Neural progenitor cell (in vitro differentiated cells): Measurements from ENCODE around the gene AVP. TPM values are rescaled to one million over a fixed set of nuclear protein-coding genes. Genes with fewer than 3 reads are reported as not detected.
"Not testable (repeated sequence)": the region's sequence is repeated elsewhere in the genome, so short reads cannot be mapped to it uniquely, and the experiment has no call there.

Experiments used
- DNase-seq: peaks from one replicate; pipeline ENCODE4 v3.0.0-alpha.2; 2016; ENCODE audit warnings: low spot score
- H2AFZ ChIP-seq: fragments of 200-600 bp; sonication (generic); replicated peaks from 2 replicates; pipeline ENCODE4 v1.6.1; 2016; ENCODE audit warnings: antibody characterized with exemption
- H3F3A ChIP-seq: fragments of 200-600 bp; sonication (generic); 2 replicates; pipeline ENCODE4 v1.6.1; 2016; ENCODE audit warnings: antibody characterized with exemption, low read depth
- H3K27ac ChIP-seq: fragments of 200-600 bp; sonication (generic); 2 replicates; pipeline ENCODE4 v1.5.1; 2016; ENCODE audit warnings: mild to moderate bottlenecking
- H3K27me3 ChIP-seq: fragments of 200-600 bp; sonication (generic); 2 replicates; pipeline ENCODE4 v1.6.1; 2016; ENCODE audit warnings: mild to moderate bottlenecking, moderate library complexity
- H3K36me3 ChIP-seq: fragments of 200-600 bp; sonication (generic); 2 replicates; pipeline ENCODE4 v1.5.1; 2016
- H3K4me1 ChIP-seq: fragments of 200-600 bp; sonication (generic); 2 replicates; pipeline ENCODE4 v1.6.1; 2016; ENCODE audit warnings: mixed run types
- H3K4me2 ChIP-seq: fragments of 200-600 bp; sonication (generic); 2 replicates; pipeline ENCODE4 v1.6.1; 2016
- H3K4me3 ChIP-seq: fragments of 200-600 bp; sonication (generic); 2 replicates; pipeline ENCODE4 v1.5.1; 2016
- H3K79me2 ChIP-seq: fragments of 200-600 bp; sonication (generic); 2 replicates; pipeline ENCODE4 v1.6.1; 2016; ENCODE audit warnings: low read depth
- H3K9ac ChIP-seq: fragments of 200-600 bp; sonication (generic); 2 replicates; pipeline ENCODE4 v1.6.1; 2016
- H3K9me3 ChIP-seq: fragments of 200-600 bp; sonication (generic); 2 replicates; pipeline ENCODE4 v1.5.1; 2016; ENCODE audit warnings: low read depth
- H4K20me1 ChIP-seq: fragments of 200-600 bp; sonication (generic); 2 replicates; pipeline ENCODE4 v1.6.1; 2016; ENCODE audit warnings: low read depth
- H3K27ac Mint-ChIP-seq: 3 replicates; pipeline ENCODE4 v1.8.0; 2021; ENCODE audit warnings: mixed read lengths
- H3K27me3 Mint-ChIP-seq: 2 replicates; pipeline ENCODE4 v1.8.0; 2022; ENCODE audit warnings: low read depth, mild to moderate bottlenecking, inconsistent platforms, moderate library complexity, mixed read lengths; ENCODE audit not compliant: insufficient read depth
- H3K36me3 Mint-ChIP-seq: 3 replicates; pipeline ENCODE4 v1.8.0; 2021; ENCODE audit warnings: mixed read lengths
- H3K4me1 Mint-ChIP-seq: 3 replicates; pipeline ENCODE4 v1.8.0; 2021; ENCODE audit warnings: mixed read lengths
- H3K4me3 Mint-ChIP-seq: 3 replicates; pipeline ENCODE4 v1.8.0; 2021; ENCODE audit warnings: mild to moderate bottlenecking, moderate library complexity, mixed read lengths
- H3K9me3 Mint-ChIP-seq: 3 replicates; pipeline ENCODE4 v1.8.0; 2020; ENCODE audit warnings: mixed read lengths
- EZH2 ChIP-seq: fragments of 200-600 bp; sonication (generic); IDR thresholded peaks from 2 replicates; pipeline ENCODE4 v1.6.1; 2017; ENCODE audit warnings: antibody characterized with exemption, mild to moderate bottlenecking, moderate library complexity
- EZH2phosphoT487 ChIP-seq: fragments of 200-600 bp; sonication (generic); IDR thresholded peaks from 2 replicates; pipeline ENCODE4 v1.6.1; 2017; ENCODE audit warnings: antibody characterized with exemption
- total RNA-seq: library from RNA; depleted of rRNA; stranded (reverse); fragments of >200 nt; gene quantifications from 2 replicates; pipeline ENCODE4 v1.2.3, GENCODE V29; 2015; ENCODE audit warnings: low replicate concordance
- TF ChIP-seq, protein P1 (sequence below): fragments of 200-600 bp; sonication (generic); IDR thresholded peaks from 2 replicates; pipeline ENCODE4 v1.5.1; 2017; ENCODE audit warnings: antibody characterized with exemption, mild to moderate bottlenecking

Gene AVP
- total RNA-seq, 1 donor from 2014 or later = not detected

- not testable (repeated sequence) for H3K9me3 Mint-ChIP-seq, H3K9me3 ChIP-seq, H3K27ac ChIP-seq, H3K27me3 ChIP-seq, H3F3A ChIP-seq, H3K4me3 ChIP-seq, H3K27ac Mint-ChIP-seq, H3K27me3 Mint-ChIP-seq, H4K20me1 ChIP-seq, H3K36me3 ChIP-seq, H3K4me2 ChIP-seq, H3K9ac ChIP-seq, H3K4me1 ChIP-seq, H3K4me3 Mint-ChIP-seq, H3K79me2 ChIP-seq, H2AFZ ChIP-seq, H3K4me1 Mint-ChIP-seq
- H3K36me3 Mint-ChIP-seq = peaks cover 29% of the 10 kb centered on the region
- peak; percentile 72 for DNase-seq
- TF ChIP-seq, protein P1, sequence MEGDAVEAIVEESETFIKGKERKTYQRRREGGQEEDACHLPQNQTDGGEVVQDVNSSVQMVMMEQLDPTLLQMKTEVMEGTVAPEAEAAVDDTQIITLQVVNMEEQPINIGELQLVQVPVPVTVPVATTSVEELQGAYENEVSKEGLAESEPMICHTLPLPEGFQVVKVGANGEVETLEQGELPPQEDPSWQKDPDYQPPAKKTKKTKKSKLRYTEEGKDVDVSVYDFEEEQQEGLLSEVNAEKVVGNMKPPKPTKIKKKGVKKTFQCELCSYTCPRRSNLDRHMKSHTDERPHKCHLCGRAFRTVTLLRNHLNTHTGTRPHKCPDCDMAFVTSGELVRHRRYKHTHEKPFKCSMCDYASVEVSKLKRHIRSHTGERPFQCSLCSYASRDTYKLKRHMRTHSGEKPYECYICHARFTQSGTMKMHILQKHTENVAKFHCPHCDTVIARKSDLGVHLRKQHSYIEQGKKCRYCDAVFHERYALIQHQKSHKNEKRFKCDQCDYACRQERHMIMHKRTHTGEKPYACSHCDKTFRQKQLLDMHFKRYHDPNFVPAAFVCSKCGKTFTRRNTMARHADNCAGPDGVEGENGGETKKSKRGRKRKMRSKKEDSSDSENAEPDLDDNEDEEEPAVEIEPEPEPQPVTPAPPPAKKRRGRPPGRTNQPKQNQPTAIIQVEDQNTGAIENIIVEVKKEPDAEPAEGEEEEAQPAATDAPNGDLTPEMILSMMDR = peak; percentile 64
Measured at GRCh38 chr20:3117839-3118379, 33.4 kb upstream of the AVP start.

DNA sequence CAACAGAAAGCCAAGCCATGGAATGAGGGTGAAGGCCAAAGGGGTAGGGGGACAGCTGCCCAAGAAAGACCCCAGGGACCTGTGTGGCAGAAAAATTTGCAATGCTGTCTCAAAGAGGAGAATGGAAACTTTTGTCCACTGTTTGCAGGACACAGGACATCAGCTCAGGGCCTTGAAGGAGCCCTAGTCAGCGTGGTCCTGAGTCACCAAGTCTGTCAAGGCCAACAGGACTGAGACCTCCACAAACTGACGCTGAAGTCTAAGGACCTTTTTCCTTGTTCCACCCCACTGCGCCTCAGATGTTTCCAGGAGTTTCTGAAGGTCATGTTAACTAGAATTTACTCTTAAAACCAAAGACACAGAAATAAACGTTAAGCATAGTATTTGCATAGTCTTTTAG lies 31.8 kb upstream of the AVP start:
- H3K9me3 Mint-ChIP-seq = no peaks in the 10 kb centered on the region
- H3K4me3 Mint-ChIP-seq = no peak overlapping the region
- H3K27ac Mint-ChIP-seq = no peak overlapping the region
- H3K79me2 ChIP-seq = no peaks in the 10 kb centered on the region
- H3K27me3 Mint-ChIP-seq = peaks cover 6% of the 10 kb centered on the region
- no peak for TF ChIP-seq EZH2phosphoT487
- no peak overlapping the region for H3K27ac ChIP-seq
- no peaks in the 10 kb centered on the region for H3K4me1 ChIP-seq
- H3K4me1 Mint-ChIP-seq = peaks cover 7% of the 10 kb centered on the region
- DNase-seq = no peak
- H2AFZ ChIP-seq = no peak overlapping the region
- H3K4me2 ChIP-seq = no peak overlapping the region
- H3K36me3 ChIP-seq = no peaks in the 10 kb centered on the region
- H3K4me3 ChIP-seq = no peak overlapping the region
- H3K27me3 ChIP-seq = no peaks in the 10 kb centered on the region
- H3K9me3 ChIP-seq = no peaks in the 10 kb centered on the region
- H3K9ac ChIP-seq = no peak overlapping the region
- peaks cover 18% of the 10 kb centered on the region for H3K36me3 Mint-ChIP-seq
- peaks cover 6% of the 10 kb centered on the region for H4K20me1 ChIP-seq
- H3F3A ChIP-seq = peaks cover 7% of the 10 kb centered on the region

GRCh38 chr20:3115190-3116107 lies 30.9 kb upstream of the AVP start:
- no peaks in the 10 kb centered on the region for H3K9me3 Mint-ChIP-seq
- Histone ChIP-seq H3K9ac (no peak overlapping the region), H3K36me3 (no peaks in the 10 kb centered on the region), H3K27ac (no peak overlapping the region), H3K4me1 (no peaks in the 10 kb centered on the region), H3K4me2 (no peak overlapping the region), H3K9me3 (no peaks in the 10 kb centered on the region), H2AFZ (no peak overlapping the region), H4K20me1 (peaks cover 6% of the 10 kb centered on the region), H3F3A (peaks cover 7% of the 10 kb centered on the region), H3K27me3 (no peaks in the 10 kb centered on the region), H3K4me3 (no peak overlapping the region), H3K79me2 (no peaks in the 10 kb centered on the region)
- H3K27me3 Mint-ChIP-seq = peaks cover 6% of the 10 kb centered on the region
- H3K27ac Mint-ChIP-seq = no peak overlapping the region
- H3K4me1 Mint-ChIP-seq = peaks cover 7% of the 10 kb centered on the region
- TF ChIP-seq EZH2 = no peak
- TF ChIP-seq EZH2phosphoT487 = no peak
- TF ChIP-seq, protein P1 = peak; percentile 69
- peaks cover 11% of the 10 kb centered on the region for H3K36me3 Mint-ChIP-seq
- H3K4me3 Mint-ChIP-seq = no peak overlapping the region
- DNase-seq = peak; percentile 82

- TF ChIP-seq EZH2 = no peak
- TF ChIP-seq, protein P1 = no peak
- TF ChIP-seq EZH2phosphoT487 = no peak
- H3K27ac Mint-ChIP-seq = no peak overlapping the region
- H3K36me3 Mint-ChIP-seq = peaks cover 8% of the 10 kb centered on the region
Measured at GRCh38 chr20:3111995-3112394, 27.5 kb upstream of the AVP start.

More at GRCh38 chr20:3111995-3112394, 27.5 kb upstream of the AVP start:
- Histone ChIP-seq H3K9ac (no peak overlapping the region), H3K27me3 (no peaks in the 10 kb centered on the region), H3K79me2 (no peaks in the 10 kb centered on the region), H3F3A (peaks cover 8% of the 10 kb centered on the region), H3K9me3 (no peaks in the 10 kb centered on the region), H3K4me3 (no peak overlapping the region), H4K20me1 (peaks cover 9% of the 10 kb centered on the region), H3K36me3 (no peaks in the 10 kb centered on the region), H3K4me1 (peaks cover 8% of the 10 kb centered on the region), H3K27ac (no peak overlapping the region), H3K4me2 (no peak overlapping the region), H2AFZ (no peak overlapping the region)
- peaks cover 12% of the 10 kb centered on the region for H3K4me1 Mint-ChIP-seq
- H3K27me3 Mint-ChIP-seq = peaks cover 6% of the 10 kb centered on the region
- H3K9me3 Mint-ChIP-seq = no peaks in the 10 kb centered on the region
- no peak for DNase-seq
- H3K4me3 Mint-ChIP-seq = no peak overlapping the region
